IMR-90 (cell line): ENCODE measurements around the gene IGF1R. TPM values are rescaled to one million over a fixed set of nuclear protein-coding genes. Genes with fewer than 3 reads are reported as not detected.

Source experiments
- ATAC-seq: fragments of 200-7000 bp; cut with Tn5 transposase; 2 replicates; pipeline ENCODE4 v1.9.1; 2020; ENCODE audit warnings: low read depth, mild to moderate bottlenecking, moderate library complexity
- BruUV-seq: library from RNA; stranded (reverse); fragments of 400-500 nt; replicated peaks from 2 replicates; lab custom pipeline; 2021; lab: Mats Ljungman, UMichigan
- CTCF ChIA-PET: fragments of 300-600 bp; formaldehyde crosslinking; extraction: SDS; loops from one replicate; lab custom pipeline; 2021; ENCODE audit warnings: antibody characterized with exemption; lab: Yijun Ruan, JAX
- POLR2A ChIA-PET: fragments of 300-600 bp; sonication (Branson Sonifier 250); formaldehyde crosslinking; loops from one replicate; lab custom pipeline; 2022; ENCODE audit warnings: antibody characterized with exemption; ENCODE audit not compliant: unreplicated experiment; lab: Charles Lee
- DNase-seq: peaks from one replicate; pipeline ENCODE4 v3.0.0; 2013
- H2AFZ ChIP-seq: replicated peaks from 2 replicates; pipeline ENCODE3; 2013; ENCODE audit warnings: low read length, mild to moderate bottlenecking; ENCODE audit not compliant: poor library complexity
- H2AK5ac ChIP-seq: 2 replicates; pipeline ENCODE4 v1.6.1; 2013; ENCODE audit warnings: low read depth, low read length, inconsistent platforms
- H2AK9ac ChIP-seq: replicated peaks from 2 replicates; pipeline ENCODE3; 2013; ENCODE audit warnings: mild to moderate bottlenecking, low read depth, low read length, moderate library complexity; ENCODE audit not compliant: poor library complexity
- H2BK120ac ChIP-seq: 2 replicates; pipeline ENCODE4 v1.6.1; 2013; ENCODE audit warnings: low read depth, low read length, inconsistent platforms
- H2BK15ac ChIP-seq: 3 replicates; pipeline ENCODE4 v1.6.1; 2013; ENCODE audit warnings: low read depth, low read length, inconsistent platforms
- H2BK20ac ChIP-seq: 2 replicates; pipeline ENCODE4 v1.6.1; 2013; ENCODE audit warnings: low read depth, mild to moderate bottlenecking, inconsistent platforms, low read length, moderate library complexity
- H2BK5ac ChIP-seq: 2 replicates; pipeline ENCODE4 v1.6.1; 2013; ENCODE audit warnings: mild to moderate bottlenecking, low read depth, low read length, inconsistent platforms; ENCODE audit not compliant: poor library complexity, severe bottlenecking
- H3K14ac ChIP-seq: replicated peaks from 2 replicates; pipeline ENCODE4 v1.6.1; 2013; ENCODE audit warnings: low read depth, low read length, inconsistent platforms
- H3K18ac ChIP-seq: 2 replicates; pipeline ENCODE4 v1.6.1; 2013; ENCODE audit warnings: low read depth, low read length, control low read depth
- H3K23ac ChIP-seq: 2 replicates; pipeline ENCODE4 v1.6.1; 2013; ENCODE audit warnings: low read depth, low read length, inconsistent platforms
- H3K27ac ChIP-seq: 2 replicates; pipeline ENCODE4 v1.5.1; 2013; ENCODE audit warnings: mild to moderate bottlenecking, control low read depth, low read length; ENCODE audit not compliant: insufficient read depth
- H3K27me3 ChIP-seq: 2 replicates; pipeline ENCODE4 v1.6.1; 2013; ENCODE audit warnings: low read length; ENCODE audit not compliant: control insufficient read depth, insufficient read depth
- H3K36me3 ChIP-seq: 2 replicates; pipeline ENCODE4 v1.6.1; 2013; ENCODE audit warnings: low read length, mixed read lengths; ENCODE audit not compliant: control insufficient read depth, insufficient read depth
- H3K4ac ChIP-seq: 2 replicates; pipeline ENCODE4 v1.6.1; 2013; ENCODE audit warnings: low read depth, low read length, inconsistent platforms
- H3K4me1 ChIP-seq: 2 replicates; pipeline ENCODE4 v1.6.1; 2013; ENCODE audit warnings: low read length, mixed read lengths; ENCODE audit not compliant: control insufficient read depth, insufficient read depth
- H3K4me2 ChIP-seq: 2 replicates; pipeline ENCODE4 v1.6.1; 2013; ENCODE audit warnings: low read depth, mild to moderate bottlenecking, control low read depth, low read length, moderate library complexity
- H3K4me3 ChIP-seq: 2 replicates; pipeline ENCODE4 v1.5.1; 2013; ENCODE audit warnings: low read depth, mild to moderate bottlenecking, control low read depth, low read length, moderate library complexity; ENCODE audit not compliant: insufficient read depth
- H3K56ac ChIP-seq: 2 replicates; pipeline ENCODE4 v1.6.1; 2013; ENCODE audit warnings: low read length, inconsistent platforms; ENCODE audit not compliant: insufficient read depth; ENCODE audit errors: extremely low read depth
- H3K79me1 ChIP-seq, 2 experiments: 2 replicates each; pipeline ENCODE4 v1.6.1; 2013; ENCODE audit warnings: low read length in 2 of 2, inconsistent platforms in 1 of 2, low read depth in 1 of 2
- H3K9ac ChIP-seq: 2 replicates; pipeline ENCODE4 v1.6.1; 2013; ENCODE audit warnings: low read depth, low read length, control low read depth
- H3K9me1 ChIP-seq: 2 replicates; pipeline ENCODE4 v1.6.1; 2013; ENCODE audit warnings: low read length, inconsistent platforms; ENCODE audit not compliant: insufficient read depth
- H3K9me3 ChIP-seq: 2 replicates; pipeline ENCODE4 v1.6.1; 2013; ENCODE audit warnings: low read length; ENCODE audit not compliant: control insufficient read depth, insufficient read depth
- H4K20me1 ChIP-seq: 2 replicates; pipeline ENCODE4 v1.6.1; 2013; ENCODE audit warnings: low read length, inconsistent platforms; ENCODE audit not compliant: insufficient read depth
- H4K5ac ChIP-seq: 2 replicates; pipeline ENCODE4 v1.6.1; 2013; ENCODE audit warnings: mild to moderate bottlenecking, low read depth, low read length, control low read depth
- H4K8ac ChIP-seq, 2 experiments: 2 replicates each; pipeline ENCODE4 v1.6.1; 2013; ENCODE audit warnings: low read depth in 2 of 2, low read length in 2 of 2, control low read depth in 1 of 2, inconsistent platforms in 1 of 2
- H4K91ac ChIP-seq: 2 replicates; pipeline ENCODE4 v1.6.1; 2013; ENCODE audit warnings: low read depth, low read length, inconsistent platforms; ENCODE audit not compliant: insufficient read depth
- BHLHE40 ChIP-seq: fragments of 150-350 bp; IDR thresholded peaks from 2 replicates; pipeline ENCODE4 v1.6.1; 2016; ENCODE audit warnings: mild to moderate bottlenecking, low read depth, low read length
- FOS ChIP-seq: fragments of 150-350 bp; IDR thresholded peaks from 2 replicates; pipeline ENCODE4 v1.6.1; 2016; ENCODE audit warnings: low read depth, low read length
- MXI1 ChIP-seq: IDR thresholded peaks from 2 replicates; pipeline ENCODE4 v1.6.1; 2012; ENCODE audit warnings: low read depth, mild to moderate bottlenecking, low read length, moderate library complexity, borderline replicate concordance
- WGBS, 2 experiments: methylation state at CpG; one replicate each; pipeline versions ENCODE4 v1.1.5 to v1.1.7; 2013; ENCODE audit warnings: missing lambda C conversion rate in 2 of 2; ENCODE audit not compliant: insufficient read length in 1 of 2; ENCODE audit errors: extremely low coverage in 2 of 2; 5-methylcytosine and 5-hydroxymethylcytosine counted together
- dilution Hi-C: fragments of 300-500 bp; cut with HindIII; formaldehyde crosslinking; loops from one replicate; pipeline ENCODE4 v1.14.3; 2018; ENCODE audit warnings: low sequenced_read_pairs; ENCODE audit not compliant: unreplicated experiment
- in situ Hi-C: fragments of 300-500 bp; cut with MboI; formaldehyde crosslinking; loops from 3 replicates; pipeline ENCODE4 v1.14.3; 2019; ENCODE audit warnings: low sequenced_read_pairs, inconsistent platforms, mixed read lengths
- intact Hi-C: fragments of 100-400 bp; cut with micrococcal nuclease; formaldehyde crosslinking; loops from 2 replicates; pipeline ENCODE4 v1.10.0; 2022
- polyA plus RNA-seq, 3 experiments: library from polyadenylated mRNA; depleted of rRNA; stranded (reverse); fragments of >200 nt; gene quantifications; 2 replicates each; pipeline ENCODE4 v1.2.3, GENCODE V29; 2012; ENCODE audit warnings: low replicate concordance in 1 of 3
- total RNA-seq: library from RNA; depleted of rRNA; stranded (reverse); fragments of >200 nt; gene quantifications from 2 replicates; pipeline ENCODE4 v1.2.3, GENCODE V29; 2012

IGF1R gene
- total and polyA plus RNA-seq, 2 of the 4 experiments (the other 2 are of a cell fraction) = 24.0 to 24.9 TPM

GRCh38 chr15:98767692-98768091 lies 119.4 kb downstream of the IGF1R start:
- H3K23ac ChIP-seq = no peak overlapping the region
- POLR2A ChIA-PET = no interaction called here
- intact Hi-C loops = no loop called here
- H2AFZ ChIP-seq = no peak overlapping the region
- no peak overlapping the region for H3K4me3 ChIP-seq
- H2BK20ac ChIP-seq = no peak overlapping the region
- H3K9ac ChIP-seq = no peak overlapping the region
- H2BK5ac ChIP-seq = no peak overlapping the region
- H3K14ac ChIP-seq = peak overlapping the region; percentile 68; the same call in 1 of the 2 replicates
- no peaks in the 10 kb centered on the region for H3K36me3 ChIP-seq
- peaks cover 75% of the 10 kb centered on the region for H4K20me1 ChIP-seq
- no CpG with 5 or more reads among the region's 4 CpGs for whole genome bisulfite sequencing, 2 experiments
- H3K4ac ChIP-seq = no peak overlapping the region
- CTCF ChIA-PET = no interaction called here
- no peak for ATAC-seq
- peaks cover 21% of the 10 kb centered on the region for H3K9me1 ChIP-seq
- no peak overlapping the region for H2BK15ac ChIP-seq
- dilution Hi-C loops = no loop called here
- no TSS peak for BruUV-seq
- H4K91ac ChIP-seq = no peak overlapping the region
- no peak overlapping the region for H2AK9ac ChIP-seq
- in situ Hi-C loops = no loop called here
- peaks cover 35 to 82% of the 10 kb centered on the region in 2 experiments for H3K79me1 ChIP-seq
- H4K8ac ChIP-seq = no peak overlapping the region
- H3K4me1 ChIP-seq = peaks cover 16% of the 10 kb centered on the region
- H3K18ac ChIP-seq = no peak overlapping the region
- H2AK5ac ChIP-seq = no peak overlapping the region
- no peak overlapping the region for H3K27ac ChIP-seq
- no peak overlapping the region for H2BK120ac ChIP-seq
- no peak overlapping the region for H3K56ac ChIP-seq
- no peak overlapping the region for H4K5ac ChIP-seq
- H3K4me2 ChIP-seq = no peak overlapping the region
- no peak for TF ChIP-seq MXI1
- TF ChIP-seq BHLHE40 = no peak
- no peak for TF ChIP-seq FOS
- no peak for DNase-seq
- no peaks in the 10 kb centered on the region for H3K9me3 ChIP-seq
- no peaks in the 10 kb centered on the region for H3K27me3 ChIP-seq
